ENCODE results near the gene NID1. TPM values are rescaled to one million over a fixed set of nuclear protein-coding genes. Genes with fewer than 3 reads are reported as not detected.
"Not testable (repeated sequence)": the region's sequence is repeated elsewhere in the genome, so short reads cannot be mapped to it uniquely, and the experiment has no call there.

The NID1 gene
- total RNA-seq, 1 donor from 2014 or later: 65.8 TPM

- intact Hi-C loops (cut with DNase I): no loop called here
- DNase-seq (ENCODE audit: missing footprints): no peak
- ATAC-seq: no peak
Observed at GRCh38 chr1:235989105-235989504, 75.8 kb downstream of the NID1 start.

GRCh38 chr1:235986869-235987268 is 78.0 kb downstream of the NID1 start:
- ATAC-seq: no peak
- intact Hi-C loops (cut with DNase I): no loop called here
- DNase-seq (ENCODE audit: missing footprints): no peak

DNA sequence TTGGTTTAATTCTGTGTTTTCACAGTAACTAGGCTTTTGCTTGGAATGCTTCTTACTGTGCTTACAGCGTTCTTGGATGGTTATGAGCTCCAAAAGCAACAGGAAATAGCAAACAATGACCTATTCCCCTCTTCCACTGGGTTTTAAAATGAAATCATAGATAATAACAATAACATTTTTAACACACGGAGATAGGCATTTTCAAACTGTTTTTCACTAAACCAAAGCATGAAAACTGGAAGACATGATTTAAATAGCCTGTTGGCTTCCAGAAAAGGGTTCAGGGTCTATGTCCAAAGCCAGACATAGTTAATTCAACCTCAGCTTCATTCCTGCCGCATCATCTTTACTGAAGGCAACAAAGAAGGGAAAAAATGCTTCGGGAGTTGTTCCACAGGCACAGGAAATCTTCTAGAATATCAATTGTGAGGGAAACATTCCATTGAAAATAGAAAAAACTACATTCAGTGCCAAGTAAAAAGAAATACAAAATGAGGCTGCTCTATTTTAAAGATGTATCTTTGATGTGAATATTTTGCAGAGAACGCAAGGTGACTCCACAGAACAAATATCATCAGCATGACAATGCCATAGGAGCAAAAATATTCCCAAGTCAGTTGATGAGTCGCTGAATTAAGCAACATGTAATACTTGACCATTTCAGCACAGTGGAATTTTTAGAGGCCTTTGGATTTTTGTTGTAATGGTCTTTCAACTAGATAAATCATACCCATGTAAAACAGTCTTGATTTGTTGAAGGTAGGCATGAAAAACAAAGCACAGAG is 80.7 kb downstream of the NID1 start:
- no peak for DNase-seq (ENCODE audit: missing footprints)
- intact Hi-C loops (cut with DNase I): loop anchor here (5.0 kb wide), 1 partner anchor 33 kb away; no protein-coding TSS in a partner anchor

DNA sequence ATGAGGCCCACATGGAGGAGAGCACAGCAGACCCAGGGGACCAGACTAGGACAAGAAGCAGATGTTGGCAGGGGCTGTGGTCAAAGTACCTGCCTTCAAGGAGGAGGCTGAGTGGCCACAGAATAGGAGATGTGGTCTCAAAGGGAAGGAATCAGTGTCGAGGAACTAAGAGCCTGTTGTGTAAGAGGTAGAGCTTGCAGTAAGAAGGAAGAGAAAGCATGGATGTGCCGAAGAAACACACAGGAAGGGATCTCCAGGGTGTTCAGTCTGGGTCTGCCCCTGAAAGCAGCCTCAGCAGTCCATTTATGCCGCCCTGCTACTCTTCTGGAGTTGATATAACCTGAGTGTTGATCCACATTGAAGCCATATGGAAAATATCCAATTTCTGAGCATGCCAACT is 83.9 kb downstream of the NID1 start:
- peak; percentile 35 for ATAC-seq
- intact Hi-C loops (cut with DNase I): loop anchor here (5.0 kb wide), 1 partner anchor 36 kb away; no protein-coding TSS in a partner anchor
- no peak for DNase-seq (ENCODE audit: missing footprints)

More for the DNA sequence above, 80.7 kb downstream of the NID1 start:
- no peak for ATAC-seq

- intact Hi-C loops (cut with DNase I): loop anchor here (5.0 kb wide), 1 partner anchor 37 kb away; no protein-coding TSS in a partner anchor
- no peak for DNase-seq (ENCODE audit: missing footprints)
- peak; percentile 47 for ATAC-seq
Observed at GRCh38 chr1:235979716-235980333, 85.1 kb downstream of the NID1 start.

DNA sequence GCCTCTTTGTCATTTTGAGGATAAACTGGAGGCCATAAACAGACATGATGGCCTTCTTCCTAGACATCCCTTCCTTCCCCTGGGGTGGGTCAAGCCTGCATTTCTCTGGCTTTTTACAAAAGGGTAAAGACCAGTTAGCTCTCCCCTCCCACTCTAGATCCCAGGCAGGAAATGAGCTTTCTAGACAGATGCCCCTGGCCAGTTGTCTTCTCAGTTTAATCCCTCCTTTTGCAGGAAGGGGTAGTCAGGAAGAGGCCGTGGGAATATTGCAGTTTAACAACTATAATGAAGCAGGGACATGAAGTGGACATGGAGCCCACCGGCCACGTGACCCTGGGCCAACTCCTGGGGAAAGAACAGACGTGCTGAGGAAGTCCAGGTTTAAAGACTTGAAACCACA is 85.7 kb downstream of the NID1 start:
- ATAC-seq (no peak), DNase-seq (ENCODE audit: missing footprints) (no peak)
- intact Hi-C loops (cut with DNase I): no loop called here

GRCh38 chr1:235976490-235976889 is 88.4 kb downstream of the NID1 start:
- ATAC-seq (no peak), DNase-seq (ENCODE audit: missing footprints) (no peak)
- intact Hi-C loops (cut with DNase I): no loop called here

GRCh38 chr1:235974616-235975015 is 90.3 kb downstream of the NID1 start:
- intact Hi-C loops (cut with DNase I): loop anchor here (5.0 kb wide), 1 partner anchor 462 kb away; no protein-coding TSS in a partner anchor
- DNase-seq (ENCODE audit: missing footprints) (no peak), ATAC-seq (no peak)

DNA sequence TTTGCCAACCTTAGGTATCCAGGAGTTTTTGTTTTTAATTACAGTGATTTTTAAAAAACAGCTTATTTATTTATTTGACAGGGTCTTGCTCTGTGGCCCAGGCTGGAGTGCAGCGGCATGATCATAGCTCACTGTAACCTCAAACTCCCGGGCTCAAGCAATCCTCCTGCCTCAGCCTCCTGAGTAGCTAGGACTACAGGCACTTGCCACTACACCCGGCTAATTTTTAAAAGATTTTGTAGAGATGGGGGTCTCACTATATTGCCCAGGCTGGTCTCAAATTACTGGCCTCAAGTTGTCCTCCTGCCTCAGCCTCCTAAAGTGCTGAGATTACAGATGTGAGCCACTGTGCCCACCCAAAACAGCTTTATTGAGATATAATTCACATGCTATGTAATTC is 92.2 kb downstream of the NID1 start:
- intact Hi-C loops (cut with DNase I): loop anchor here (5.0 kb wide), 1 partner anchor 460 kb away; no protein-coding TSS in a partner anchor
- ATAC-seq; DNase-seq (ENCODE audit: missing footprints): not testable (repeated sequence)

DNA sequence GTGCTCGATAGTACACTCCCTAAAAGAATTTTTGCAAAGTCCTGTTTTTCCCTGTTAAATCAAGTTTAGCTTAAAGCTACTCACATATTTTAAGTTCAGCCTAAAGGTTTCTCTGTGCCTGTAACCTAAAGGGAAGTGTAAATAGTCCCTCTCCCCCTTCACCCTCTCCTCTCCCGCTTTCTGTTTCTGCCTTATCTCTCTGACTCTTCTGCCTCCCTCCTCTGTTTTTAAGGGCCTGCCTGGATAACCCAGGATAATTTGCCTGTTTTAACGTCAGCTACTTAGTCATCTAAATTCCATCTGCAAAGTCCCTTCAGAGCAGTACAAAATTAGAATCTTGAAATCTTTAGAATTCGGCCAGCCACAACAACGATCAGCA is 92.6 kb downstream of the NID1 start:
- DNase-seq (ENCODE audit: missing footprints) (no peak), ATAC-seq (peak; percentile 56)
- intact Hi-C loops (cut with DNase I): loop anchor here (5.0 kb wide), 1 partner anchor 460 kb away; no protein-coding TSS in a partner anchor

DNA sequence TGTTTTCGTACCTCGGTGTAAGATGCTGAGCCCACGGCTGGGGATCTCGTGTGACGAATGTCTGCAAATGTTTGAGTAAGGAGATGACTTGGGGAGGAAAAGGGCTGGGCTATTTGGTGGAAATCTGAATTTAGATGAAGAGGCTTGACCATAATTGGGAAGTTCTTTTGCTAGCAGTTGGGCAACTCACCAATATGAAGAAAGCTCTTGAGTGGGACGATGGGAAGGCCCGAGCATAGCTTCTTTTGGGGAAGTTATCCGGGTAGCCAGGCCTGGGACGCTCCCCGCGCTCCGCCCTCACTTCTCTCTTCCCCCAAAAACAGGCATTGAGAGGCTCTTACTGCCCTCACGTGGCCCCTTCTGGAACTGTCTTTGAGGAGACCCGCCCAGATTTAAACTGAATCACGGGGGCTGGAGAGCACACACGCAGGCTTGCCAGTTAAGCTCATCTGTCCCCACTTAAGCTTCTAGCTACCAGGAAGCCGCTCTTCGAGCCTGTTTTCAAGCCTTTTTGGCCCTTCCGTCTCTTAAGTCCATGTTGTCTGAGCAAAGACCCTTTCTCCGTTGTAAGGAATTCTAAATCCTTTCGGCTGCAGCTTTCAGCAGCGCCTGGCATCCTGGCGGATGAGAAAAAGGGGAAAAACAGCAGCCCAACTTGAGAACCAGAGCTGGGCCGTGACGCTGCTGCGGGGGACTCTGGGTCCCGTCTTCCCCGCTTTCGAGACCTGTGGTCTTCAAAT is 93.1 kb downstream of the NID1 start:
- peak; percentile 93 for ATAC-seq
- DNase-seq (ENCODE audit: missing footprints): peak; percentile 94
- intact Hi-C loops (cut with DNase I): loop anchor here (1.0 to 5.0 kb wide), 2 partner anchors 105 to 459 kb away; partner anchors contain the start of gene LYST

GRCh38 chr1:235971020-235971419 is 93.9 kb downstream of the NID1 start:
- no peak for DNase-seq (ENCODE audit: missing footprints)
- no peak for ATAC-seq
- intact Hi-C loops (cut with DNase I): loop anchor here (1.0 to 5.0 kb wide), 2 partner anchors 105 to 459 kb away; partner anchors contain the start of gene LYST

GRCh38 chr1:235968831-235969230 is 96.1 kb downstream of the NID1 start:
- ATAC-seq (no peak), DNase-seq (ENCODE audit: missing footprints) (no peak)
- intact Hi-C loops (cut with DNase I): no loop called here

- intact Hi-C loops (cut with DNase I); DNase-seq (ENCODE audit: missing footprints); ATAC-seq: not testable (repeated sequence)
Observed at GRCh38 chr1:235966134-235966533, 98.8 kb downstream of the NID1 start.

DNA sequence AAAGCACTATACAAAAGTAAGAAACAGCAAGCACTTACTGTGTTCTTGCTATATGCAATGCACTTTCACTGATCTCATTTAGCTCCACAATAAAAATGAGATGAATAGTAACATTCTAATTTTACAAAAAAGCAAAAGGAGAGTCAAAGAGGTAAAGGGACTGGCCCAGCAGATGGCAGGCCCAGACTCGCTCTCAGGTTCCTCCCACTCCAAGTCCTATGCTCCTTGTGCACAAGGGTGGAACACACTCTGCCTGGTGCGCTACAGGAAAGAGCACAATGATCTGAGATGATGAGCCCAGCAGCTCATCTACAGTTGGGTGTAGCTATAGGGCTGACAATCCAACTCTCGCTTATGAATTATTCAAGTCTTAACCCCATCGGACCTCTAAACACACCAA is 104.1 kb downstream of the NID1 start:
- intact Hi-C loops (cut with DNase I): no loop called here
- ATAC-seq: no peak

DNA sequence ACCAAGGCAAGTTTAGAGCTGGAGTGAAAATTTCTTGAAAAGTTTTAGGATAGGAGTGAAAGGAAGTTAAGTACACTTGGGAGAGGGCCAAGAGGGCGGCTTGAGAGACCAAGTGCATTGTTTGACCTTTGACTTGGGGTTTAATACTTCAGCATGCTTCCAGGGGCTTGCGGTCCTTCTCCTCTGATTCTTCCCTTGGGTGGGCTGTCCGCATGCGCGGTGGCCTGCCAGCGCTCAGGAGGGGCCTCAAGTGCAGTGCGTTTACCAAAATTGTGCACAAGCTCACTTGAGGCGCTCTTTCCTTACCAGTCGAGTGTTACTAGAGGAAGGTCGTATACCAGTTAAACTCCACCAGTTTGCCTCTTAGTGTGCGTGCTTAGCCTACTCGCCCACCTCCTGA is 106.9 kb downstream of the NID1 start:
- ATAC-seq (no peak), DNase-seq (ENCODE audit: missing footprints) (no peak)
- intact Hi-C loops (cut with DNase I): no loop called here

More for the DNA sequence above, 104.1 kb downstream of the NID1 start:
- no peak for DNase-seq (ENCODE audit: missing footprints)

- intact Hi-C loops (cut with DNase I): no loop called here
- DNase-seq (ENCODE audit: missing footprints) (no peak), ATAC-seq (no peak)
Observed at GRCh38 chr1:235955777-235956176, 109.1 kb downstream of the NID1 start.

GRCh38 chr1:235954306-235955283 is 110.3 kb downstream of the NID1 start:
- intact Hi-C loops (cut with DNase I): no loop called here
- ATAC-seq: peak; percentile 63

More at GRCh38 chr1:235954306-235955283, 110.3 kb downstream of the NID1 start:
- DNase-seq (ENCODE audit: missing footprints): peak; percentile 82

Data from Right ventricle myocardium inferior (tissue), 1 donor.